NCI-H2107 (cell line): ENCODE results near the gene RAG2.

ENCODE experiments used
- DNase-seq: peaks from one replicate; lab custom pipeline; 2025; lab: John Stamatoyannopoulos, UW

The RAG2 gene

GRCh38 chr11:36550385-36551115 lies 47.5 kb downstream of the RAG2 start:
- no peak for DNase-seq
